ENCODE results near the gene RTP3. TPM values are rescaled to one million over a fixed set of nuclear protein-coding genes. Genes with fewer than 3 reads are reported as not detected.

Gene RTP3
- total RNA-seq, 4 donors from 2014 or later: not detected

DNA sequence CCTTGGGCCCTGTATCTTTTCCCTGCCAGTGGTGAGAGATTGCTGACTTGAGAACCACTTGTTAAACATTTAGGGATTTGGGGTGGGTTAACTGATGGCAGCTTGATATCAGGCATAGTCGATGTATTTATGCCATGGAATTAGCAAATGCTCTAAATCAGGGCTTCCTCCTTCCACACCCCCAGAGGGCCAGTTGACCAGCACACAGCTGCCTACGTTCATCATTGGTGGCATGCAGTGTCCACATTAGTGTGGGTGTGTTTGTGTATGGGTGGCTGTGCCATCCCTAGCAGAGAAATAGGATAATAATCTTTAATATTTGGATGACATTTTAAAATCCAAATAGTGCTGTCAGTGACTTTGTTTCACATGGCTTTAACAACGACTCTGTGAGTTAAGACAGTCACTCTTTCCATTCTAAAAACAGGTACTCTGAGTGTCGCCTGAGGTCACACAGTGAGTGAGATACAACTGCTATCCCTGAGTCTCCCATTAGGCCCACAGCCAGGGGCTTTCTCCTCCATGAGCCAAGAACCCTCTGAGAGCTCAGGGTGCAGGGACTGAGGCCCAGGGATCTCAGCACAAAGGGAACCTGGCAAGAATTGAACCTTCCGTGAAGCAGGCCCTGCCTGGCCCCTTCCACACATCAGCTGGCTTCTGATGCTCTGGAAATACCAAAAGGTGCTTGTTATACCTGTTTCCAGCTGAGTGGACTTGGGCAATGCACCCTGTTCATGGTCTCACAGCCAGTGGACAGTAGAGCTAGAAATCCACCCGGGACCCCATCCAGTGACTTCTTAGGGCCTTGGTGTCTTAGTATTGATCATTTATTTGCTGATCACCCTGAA is 28.8 kb upstream of the RTP3 start:
- 54 to 56% methylated on average over 6 of the region's 6 CpGs for WGBS, 2 donors
- intact Hi-C loops (cut with DNase I): no loop called here
- Histone ChIP-seq H3K27ac (peak overlapping the region; percentile 49 to 78 (median 67)), H3K4me1 (peaks cover 24 to 56% of the 10 kb centered on the region in 2 donors), H3K27me3 (no peaks in the 10 kb centered on the region), H3K9me3 (no peaks in the 10 kb centered on the region), H3K36me3 (no peaks in the 10 kb centered on the region), H3K4me3 (replicated peaks in 1 of 3) (no peak overlapping the region)
- TF ChIP-seq, protein P1, sequence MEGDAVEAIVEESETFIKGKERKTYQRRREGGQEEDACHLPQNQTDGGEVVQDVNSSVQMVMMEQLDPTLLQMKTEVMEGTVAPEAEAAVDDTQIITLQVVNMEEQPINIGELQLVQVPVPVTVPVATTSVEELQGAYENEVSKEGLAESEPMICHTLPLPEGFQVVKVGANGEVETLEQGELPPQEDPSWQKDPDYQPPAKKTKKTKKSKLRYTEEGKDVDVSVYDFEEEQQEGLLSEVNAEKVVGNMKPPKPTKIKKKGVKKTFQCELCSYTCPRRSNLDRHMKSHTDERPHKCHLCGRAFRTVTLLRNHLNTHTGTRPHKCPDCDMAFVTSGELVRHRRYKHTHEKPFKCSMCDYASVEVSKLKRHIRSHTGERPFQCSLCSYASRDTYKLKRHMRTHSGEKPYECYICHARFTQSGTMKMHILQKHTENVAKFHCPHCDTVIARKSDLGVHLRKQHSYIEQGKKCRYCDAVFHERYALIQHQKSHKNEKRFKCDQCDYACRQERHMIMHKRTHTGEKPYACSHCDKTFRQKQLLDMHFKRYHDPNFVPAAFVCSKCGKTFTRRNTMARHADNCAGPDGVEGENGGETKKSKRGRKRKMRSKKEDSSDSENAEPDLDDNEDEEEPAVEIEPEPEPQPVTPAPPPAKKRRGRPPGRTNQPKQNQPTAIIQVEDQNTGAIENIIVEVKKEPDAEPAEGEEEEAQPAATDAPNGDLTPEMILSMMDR (IDR thresholded peaks at IDR 0.05): no peak
- TF ChIP-seq POLR2A (IDR thresholded peaks at IDR 0.05): peak in 1 of 2 donors; percentile 26
- DNase-seq: peak; percentile 63 to 72

DNA sequence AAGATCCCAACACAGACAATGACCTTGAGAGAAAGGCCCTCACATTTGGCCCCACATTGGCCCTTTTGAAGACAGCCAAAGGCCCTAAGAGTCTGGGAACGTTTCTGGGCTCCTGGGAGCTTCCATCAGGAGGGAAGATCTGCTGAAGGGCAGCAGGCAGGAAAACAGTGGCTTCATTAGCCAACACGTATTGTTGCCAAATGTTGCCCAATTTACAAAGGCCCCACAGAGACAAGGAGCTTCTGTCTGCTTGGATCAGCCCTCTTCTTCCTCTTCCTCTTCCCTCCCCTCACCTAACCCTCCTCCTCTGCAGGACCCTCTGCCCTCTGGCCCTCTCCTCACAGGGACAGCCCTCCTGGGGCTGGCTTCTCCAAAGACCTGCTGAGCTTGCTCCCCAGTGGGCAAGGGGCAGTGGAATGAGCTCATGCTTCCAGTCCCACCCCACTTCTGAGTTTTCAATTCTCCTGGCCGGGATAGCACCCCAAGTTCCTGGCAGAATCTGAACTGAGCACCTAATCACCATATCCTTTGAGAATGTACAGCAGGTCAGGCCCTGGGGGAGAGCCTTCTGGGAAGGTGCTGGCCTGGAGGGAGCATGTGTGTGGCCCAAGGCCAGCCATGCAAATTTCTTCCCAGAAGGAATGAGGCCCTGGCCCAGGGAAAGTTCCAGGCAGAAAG is 28.0 kb upstream of the RTP3 start:
- Histone ChIP-seq H3K27ac (peak overlapping the region; percentile 48 to 78 (median 49)), H3K4me1 (peaks cover 24 to 56% of the 10 kb centered on the region in 2 donors), H3K9me3 (no peaks in the 10 kb centered on the region), H3K36me3 (no peaks in the 10 kb centered on the region), H3K27me3 (no peaks in the 10 kb centered on the region), H3K4me3 (replicated peaks in 1 of 3) (no peak overlapping the region)
- 49 to 74% methylated on average over 3 of the region's 3 CpGs for WGBS, 2 donors
- intact Hi-C loops (cut with DNase I): no loop called here
- TF ChIP-seq, protein P1 (IDR thresholded peaks at IDR 0.05): no peak
- no peak for TF ChIP-seq POLR2A (IDR thresholded peaks at IDR 0.05)
- no peak for DNase-seq

DNA sequence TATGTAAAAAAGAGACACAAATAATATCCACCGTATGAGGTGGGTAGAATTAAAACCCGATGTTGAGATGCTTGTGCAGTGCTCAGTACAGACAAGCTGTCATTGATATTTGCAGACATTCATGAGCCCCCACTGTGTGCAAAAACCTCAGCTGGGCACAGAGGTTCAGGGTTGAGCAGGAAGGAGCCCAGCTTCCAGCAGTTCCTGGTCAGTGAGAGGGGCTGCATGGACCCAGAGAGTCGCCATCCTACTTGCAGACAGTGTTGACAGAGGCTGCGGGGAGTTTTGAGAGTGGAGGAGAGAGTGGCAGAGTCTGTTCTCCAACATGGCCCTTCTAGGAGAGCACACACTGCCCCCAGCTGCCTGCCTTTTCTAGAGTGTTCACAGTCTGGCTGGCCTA is 26.9 kb upstream of the RTP3 start:
- WGBS, 2 donors: 88 to 89% methylated on average over 4 of the region's 4 CpGs
- Histone ChIP-seq H3K9me3 (no peaks in the 10 kb centered on the region), H3K27ac (peak overlapping the region in 2 of 3 donors; percentile 55 to 60), H3K4me3 (replicated peaks in 1 of 3) (no peak overlapping the region), H3K4me1 (peaks cover 21 to 54% of the 10 kb centered on the region in 2 donors), H3K27me3 (no peaks in the 10 kb centered on the region), H3K36me3 (no peaks in the 10 kb centered on the region)
- DNase-seq: no peak
- intact Hi-C loops (cut with DNase I): no loop called here
- TF ChIP-seq, protein P1 (IDR thresholded peaks at IDR 0.05): no peak
- no peak for TF ChIP-seq POLR2A (IDR thresholded peaks at IDR 0.05)

DNA sequence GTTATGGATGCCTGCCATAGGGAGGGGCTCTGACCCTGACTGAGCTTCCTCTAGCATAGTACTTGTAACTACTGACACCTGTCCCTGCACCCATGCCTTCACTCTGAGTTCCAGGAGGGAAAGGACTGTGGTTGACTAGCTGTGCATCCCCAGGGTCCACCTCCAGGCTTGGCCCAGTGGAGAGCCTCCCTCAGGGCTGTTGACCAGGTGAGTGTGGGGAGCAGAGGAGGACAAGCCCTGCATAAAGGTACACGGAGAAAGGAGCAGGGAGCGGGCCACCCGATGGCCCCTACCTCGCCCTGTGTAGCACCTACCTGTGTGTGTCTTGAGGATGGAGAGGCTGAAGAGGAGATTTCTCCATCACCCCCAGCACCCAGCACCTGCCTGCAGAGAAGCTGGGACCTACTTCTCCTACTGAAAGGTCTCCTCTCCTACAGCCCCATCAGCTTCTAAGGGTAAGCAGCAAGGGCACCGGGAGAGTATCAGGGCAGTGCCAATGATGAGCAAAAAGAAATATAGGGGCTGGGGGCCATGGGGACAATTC is 26.3 kb upstream of the RTP3 start:
- Histone ChIP-seq H3K27ac (peak overlapping the region in 2 of 3 donors; percentile 55 to 60), H3K9me3 (no peaks in the 10 kb centered on the region), H3K4me1 (peaks cover 15 to 47% of the 10 kb centered on the region in 2 donors), H3K27me3 (no peaks in the 10 kb centered on the region), H3K4me3 (replicated peaks in 1 of 3) (no peak overlapping the region), H3K36me3 (no peaks in the 10 kb centered on the region)
- TF ChIP-seq, protein P1 (IDR thresholded peaks at IDR 0.05): no peak
- TF ChIP-seq POLR2A (IDR thresholded peaks at IDR 0.05): no peak
- intact Hi-C loops (cut with DNase I): no loop called here
- no peak for DNase-seq
- 90 to 91% methylated on average over 5 of the region's 5 CpGs for WGBS, 2 donors

All from thyroid gland (tissue), 4 donors.